Esophagus squamous epithelium (tissue), 4 donors: ENCODE measurements around the gene CCNB2.

Experiments used
- POLR2A ChIP-seq, 4 donors: fragments of 450-650 bp; IDR thresholded peaks; one replicate each; pipeline ENCODE4 v1.6.1; 2017; ENCODE audit warnings: antibody characterized with exemption in 4 of 4, mild to moderate bottlenecking in 4 of 4, moderate library complexity in 3 of 4
- TF ChIP-seq, protein P1 (sequence below), 6 experiments: fragments of 450-650 bp in 4 of 6; fragments of 200-600 bp in 2 of 6; sonication (generic) in 2 of 6; IDR thresholded peaks; one replicate each; pipeline ENCODE4 v1.5.1; 2016 to 2019; ENCODE audit warnings: antibody characterized with exemption in 6 of 6, mild to moderate bottlenecking in 4 of 6, moderate library complexity in 4 of 6

DNA sequence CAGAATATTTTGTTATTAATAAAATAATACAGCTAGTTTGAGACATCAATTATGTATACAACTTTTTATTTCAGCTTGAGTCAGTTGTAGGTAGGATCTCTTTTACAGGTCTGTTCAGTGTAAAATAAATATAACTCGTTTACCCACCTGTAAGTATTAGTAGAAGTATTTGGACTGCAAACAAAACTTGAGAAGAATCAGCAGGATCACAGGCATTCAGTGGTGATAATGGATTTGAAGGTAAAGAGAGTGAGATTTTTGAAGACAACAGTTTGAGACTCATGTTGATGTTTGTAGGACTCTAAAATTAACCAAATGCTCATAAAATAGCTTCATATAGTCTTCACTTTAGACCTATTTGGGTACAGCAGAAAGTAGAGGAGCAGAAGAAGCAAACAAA, 35.5 kb upstream of the CCNB2 start:
- TF ChIP-seq, protein P1, sequence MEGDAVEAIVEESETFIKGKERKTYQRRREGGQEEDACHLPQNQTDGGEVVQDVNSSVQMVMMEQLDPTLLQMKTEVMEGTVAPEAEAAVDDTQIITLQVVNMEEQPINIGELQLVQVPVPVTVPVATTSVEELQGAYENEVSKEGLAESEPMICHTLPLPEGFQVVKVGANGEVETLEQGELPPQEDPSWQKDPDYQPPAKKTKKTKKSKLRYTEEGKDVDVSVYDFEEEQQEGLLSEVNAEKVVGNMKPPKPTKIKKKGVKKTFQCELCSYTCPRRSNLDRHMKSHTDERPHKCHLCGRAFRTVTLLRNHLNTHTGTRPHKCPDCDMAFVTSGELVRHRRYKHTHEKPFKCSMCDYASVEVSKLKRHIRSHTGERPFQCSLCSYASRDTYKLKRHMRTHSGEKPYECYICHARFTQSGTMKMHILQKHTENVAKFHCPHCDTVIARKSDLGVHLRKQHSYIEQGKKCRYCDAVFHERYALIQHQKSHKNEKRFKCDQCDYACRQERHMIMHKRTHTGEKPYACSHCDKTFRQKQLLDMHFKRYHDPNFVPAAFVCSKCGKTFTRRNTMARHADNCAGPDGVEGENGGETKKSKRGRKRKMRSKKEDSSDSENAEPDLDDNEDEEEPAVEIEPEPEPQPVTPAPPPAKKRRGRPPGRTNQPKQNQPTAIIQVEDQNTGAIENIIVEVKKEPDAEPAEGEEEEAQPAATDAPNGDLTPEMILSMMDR (IDR thresholded peaks at IDR 0.05), result no peak
- TF ChIP-seq POLR2A (IDR thresholded peaks at IDR 0.05), result no peak
